Measurements from ENCODE around the gene ARMCX2.
"Not testable (repeated sequence)": the region's sequence is repeated elsewhere in the genome, so short reads cannot be mapped to it uniquely, and the experiment has no call there.

Gene ARMCX2

DNA sequence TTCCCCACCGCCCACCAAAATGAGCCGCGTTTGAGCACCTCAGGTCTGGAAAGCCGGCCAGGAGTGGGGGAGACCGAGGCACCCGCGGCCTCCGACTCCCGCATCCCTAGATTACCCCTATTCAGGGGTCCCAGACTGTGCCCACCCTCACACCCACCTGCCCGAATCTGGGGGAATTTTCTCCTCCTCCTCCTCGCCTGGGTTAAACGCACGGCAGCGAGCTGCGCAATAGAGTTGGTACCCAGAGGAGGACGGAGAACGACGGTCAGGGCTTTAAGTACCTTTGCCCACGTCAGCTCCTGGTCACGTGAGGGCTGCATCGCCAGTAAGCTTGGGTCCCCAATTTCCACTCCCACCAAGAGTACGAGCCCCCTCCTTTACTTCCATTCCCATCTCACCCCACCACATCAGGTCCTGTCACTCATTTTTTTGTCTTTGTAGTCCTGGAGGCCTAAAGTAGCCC lies at the start of gene ARMCX2:
Gene ARMCX2 (minus strand): TSS at position 250 of the 463 bp plus-strand sequence. CDS start 2,262 bp downstream, outside the sequence.
- peak; percentile 84 for DNase-seq (ENCODE audit: low spot score)

DNA sequence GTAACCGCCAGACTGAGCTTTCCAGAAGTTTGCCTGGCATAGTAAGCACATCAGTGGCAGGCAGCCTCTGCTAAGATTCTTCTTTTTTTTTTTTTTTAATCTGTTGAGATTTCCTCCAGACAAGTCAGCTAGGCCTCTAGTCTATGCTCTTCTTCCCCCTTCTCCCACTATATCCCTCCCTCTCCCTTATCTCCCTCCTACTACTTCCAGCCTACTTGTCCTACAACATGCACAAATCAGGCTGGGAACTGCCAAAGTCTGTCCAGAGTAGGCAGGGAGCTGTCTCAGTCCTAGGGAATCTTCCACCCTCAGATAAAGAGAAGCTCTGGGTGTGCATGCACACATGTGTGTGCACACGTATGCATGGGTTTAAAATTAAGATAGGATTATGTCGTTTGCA lies 49.7 kb upstream of the ARMCX2 start:
- no peak for DNase-seq (ENCODE audit: low spot score)

DNA sequence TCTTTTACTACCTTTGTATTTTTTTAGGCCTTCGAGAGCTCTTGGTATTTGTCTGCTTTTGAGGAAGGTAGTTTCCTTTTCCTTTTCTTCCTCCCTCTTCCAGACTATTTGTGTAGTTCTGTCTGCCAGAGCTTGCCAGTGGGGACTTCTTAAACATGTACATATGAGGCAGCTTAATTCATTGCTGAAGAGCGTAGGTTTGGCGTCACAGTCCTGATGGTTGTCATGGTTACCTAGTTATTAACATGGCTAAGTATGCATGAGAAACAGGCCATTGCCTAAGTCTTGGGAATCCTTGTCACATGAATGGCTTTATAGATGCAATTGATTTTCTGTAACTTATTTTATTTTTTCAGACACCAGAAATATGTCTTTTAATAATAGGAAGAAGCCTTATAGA lies 48.5 kb upstream of the ARMCX2 start:
- no peak for DNase-seq (ENCODE audit: low spot score)

DNA sequence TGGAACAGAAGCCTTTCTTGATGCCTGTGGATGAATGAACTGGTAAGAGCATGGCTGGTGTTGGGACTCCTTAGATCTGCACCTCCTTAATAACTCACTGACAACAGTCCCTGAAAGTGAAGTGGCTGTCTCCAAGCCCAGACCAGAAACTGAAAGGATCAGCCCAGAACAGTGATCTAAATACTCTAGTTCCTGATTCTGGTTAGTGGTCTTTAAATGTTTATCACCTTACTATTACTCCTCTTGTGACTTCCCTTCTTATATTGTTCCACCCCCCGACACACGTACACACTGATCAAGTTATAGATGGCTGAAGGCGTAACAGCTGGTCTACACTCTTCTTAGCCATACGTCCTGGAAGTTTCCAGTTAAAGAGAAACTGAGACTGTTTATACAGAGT lies 33.8 kb upstream of the ARMCX2 start:
- no peak for DNase-seq (ENCODE audit: low spot score)

DNA sequence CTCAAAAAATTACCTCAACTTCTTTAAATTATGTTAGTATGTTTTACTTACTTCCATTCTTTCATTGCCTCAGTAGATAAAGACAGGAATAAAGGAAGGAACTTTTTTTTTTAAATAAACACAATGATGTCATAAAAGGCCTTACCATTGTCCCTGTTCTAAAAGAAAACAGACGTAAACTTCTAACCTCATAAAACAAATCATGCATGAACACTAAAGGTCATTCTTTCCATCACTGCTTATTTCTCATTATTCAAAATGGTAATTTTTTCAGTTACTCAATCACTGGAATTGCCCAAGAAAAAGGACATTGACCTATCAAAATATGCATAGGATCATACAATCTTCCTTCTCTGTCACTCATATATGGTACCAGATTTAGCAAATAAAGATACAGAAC lies 32.2 kb upstream of the ARMCX2 start:
- DNase-seq (ENCODE audit: low spot score) = no peak

DNA sequence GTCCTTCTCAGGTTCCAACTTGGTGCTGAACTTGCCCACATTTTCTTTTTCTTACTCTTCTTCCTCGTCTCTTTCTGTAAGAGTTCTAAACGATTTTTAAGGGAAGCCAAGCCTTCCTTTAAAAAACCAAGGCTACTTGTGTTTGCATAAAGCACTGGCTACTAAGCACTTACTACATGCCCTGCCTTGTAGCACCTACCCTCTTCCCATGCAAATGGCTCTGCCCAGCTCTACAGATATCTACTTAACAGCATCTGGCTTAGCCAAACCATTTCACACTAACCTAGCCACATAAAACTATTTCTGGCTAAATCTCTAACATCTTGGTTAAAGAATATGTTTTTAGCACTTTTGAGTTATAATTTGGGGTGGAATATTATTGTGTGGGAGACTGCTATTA lies 26.9 kb upstream of the ARMCX2 start:
- no peak for DNase-seq (ENCODE audit: low spot score)

DNA sequence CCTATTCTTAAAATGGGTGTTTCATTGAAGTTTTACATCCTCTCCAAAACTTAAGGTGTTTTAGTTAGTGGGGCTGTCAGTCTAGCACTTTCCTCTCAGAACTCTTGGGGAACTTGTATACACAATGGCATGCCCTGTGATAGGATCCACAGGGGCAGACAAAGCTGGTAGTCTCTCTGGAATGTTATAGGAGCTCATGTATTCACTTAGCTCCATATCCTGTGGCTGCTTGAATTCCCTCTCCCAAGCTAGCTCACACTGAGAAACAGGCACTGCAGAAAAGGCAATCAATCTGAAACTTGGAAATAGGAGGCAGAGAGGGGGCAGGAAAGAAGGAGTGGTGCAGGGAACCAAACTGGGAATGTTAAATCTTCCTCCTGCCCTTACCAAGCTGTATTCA lies 26.3 kb upstream of the ARMCX2 start:
- DNase-seq (ENCODE audit: low spot score) = no peak

DNA sequence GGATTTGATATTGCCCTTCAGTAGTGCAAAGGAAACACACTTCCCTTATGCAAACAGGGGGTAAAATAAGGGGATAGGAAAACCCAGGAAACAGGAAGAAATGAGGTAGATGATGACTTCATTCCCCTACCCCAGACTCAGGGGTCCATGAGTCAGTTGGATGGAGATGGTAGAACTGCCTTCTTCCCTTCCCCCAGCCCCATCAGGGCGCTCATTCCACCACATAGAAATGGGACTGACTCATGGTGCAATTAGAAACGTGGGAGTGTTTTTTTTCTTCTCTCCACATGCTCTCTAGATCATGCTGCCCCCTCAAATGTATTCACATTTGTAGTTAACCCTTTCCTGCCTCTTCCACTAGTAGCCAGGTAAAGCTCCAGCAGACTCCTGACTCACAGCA lies 23.1 kb upstream of the ARMCX2 start:
- DNase-seq (ENCODE audit: low spot score) = peak; percentile 6

DNA sequence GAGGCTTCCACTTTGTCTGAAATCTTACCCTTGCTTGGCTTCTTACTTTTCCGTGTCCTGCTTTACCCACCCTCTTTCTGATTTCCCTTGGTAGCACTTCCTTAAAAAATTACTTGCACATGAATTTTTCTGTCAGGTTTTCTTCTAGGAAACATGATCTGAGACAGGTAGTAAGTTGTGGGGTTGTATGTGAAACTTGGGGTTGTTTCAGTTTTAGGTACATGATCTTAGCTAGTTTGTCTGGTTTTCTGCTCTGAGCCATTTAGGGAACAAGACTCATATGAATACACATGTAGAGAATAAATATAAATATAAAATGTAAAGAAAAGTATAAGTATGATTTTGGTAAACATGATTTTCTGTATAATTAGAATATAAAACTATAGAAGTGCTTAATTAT lies 17.4 kb upstream of the ARMCX2 start:
- DNase-seq (ENCODE audit: low spot score) = no peak

DNA sequence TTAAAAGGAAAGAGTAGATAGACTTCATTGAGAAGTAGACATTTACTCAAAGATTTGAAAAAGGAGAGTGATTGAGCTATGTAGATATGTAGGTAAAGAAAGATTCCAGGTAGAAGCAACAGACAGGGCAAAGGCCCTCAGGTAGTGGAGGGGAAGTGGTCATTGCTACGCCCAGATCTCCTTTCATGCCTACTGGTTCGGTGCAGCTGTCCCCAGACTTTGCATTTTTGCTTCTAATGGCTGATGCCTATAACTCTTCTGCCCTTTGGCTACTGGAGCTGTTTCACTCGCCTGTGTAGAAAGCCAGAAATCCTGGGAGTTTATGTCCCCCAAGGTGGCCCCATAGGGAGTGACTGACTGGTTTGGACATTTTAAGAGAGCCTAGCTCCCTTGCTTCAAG lies 16.9 kb upstream of the ARMCX2 start:
- no peak for DNase-seq (ENCODE audit: low spot score)

DNA sequence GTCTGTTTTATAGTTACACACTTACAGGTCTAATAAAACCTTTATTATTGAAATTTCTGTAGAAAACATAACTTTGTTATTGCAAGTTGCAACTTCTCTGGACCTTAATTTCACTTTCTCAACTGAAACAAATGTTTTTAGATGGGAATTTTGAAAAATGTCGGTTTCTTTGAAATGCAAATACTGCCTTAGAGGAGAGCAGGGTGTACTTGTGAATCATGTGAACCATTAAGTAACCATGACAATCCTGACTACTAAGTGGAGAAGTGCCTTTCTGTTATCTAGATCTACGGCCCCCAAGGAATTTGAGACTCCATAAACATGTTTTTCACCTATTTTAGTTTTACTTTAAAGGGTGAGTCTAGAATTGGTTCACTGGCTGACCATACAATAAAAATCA lies 8.5 kb upstream of the ARMCX2 start:
- no peak for DNase-seq (ENCODE audit: low spot score)

DNA sequence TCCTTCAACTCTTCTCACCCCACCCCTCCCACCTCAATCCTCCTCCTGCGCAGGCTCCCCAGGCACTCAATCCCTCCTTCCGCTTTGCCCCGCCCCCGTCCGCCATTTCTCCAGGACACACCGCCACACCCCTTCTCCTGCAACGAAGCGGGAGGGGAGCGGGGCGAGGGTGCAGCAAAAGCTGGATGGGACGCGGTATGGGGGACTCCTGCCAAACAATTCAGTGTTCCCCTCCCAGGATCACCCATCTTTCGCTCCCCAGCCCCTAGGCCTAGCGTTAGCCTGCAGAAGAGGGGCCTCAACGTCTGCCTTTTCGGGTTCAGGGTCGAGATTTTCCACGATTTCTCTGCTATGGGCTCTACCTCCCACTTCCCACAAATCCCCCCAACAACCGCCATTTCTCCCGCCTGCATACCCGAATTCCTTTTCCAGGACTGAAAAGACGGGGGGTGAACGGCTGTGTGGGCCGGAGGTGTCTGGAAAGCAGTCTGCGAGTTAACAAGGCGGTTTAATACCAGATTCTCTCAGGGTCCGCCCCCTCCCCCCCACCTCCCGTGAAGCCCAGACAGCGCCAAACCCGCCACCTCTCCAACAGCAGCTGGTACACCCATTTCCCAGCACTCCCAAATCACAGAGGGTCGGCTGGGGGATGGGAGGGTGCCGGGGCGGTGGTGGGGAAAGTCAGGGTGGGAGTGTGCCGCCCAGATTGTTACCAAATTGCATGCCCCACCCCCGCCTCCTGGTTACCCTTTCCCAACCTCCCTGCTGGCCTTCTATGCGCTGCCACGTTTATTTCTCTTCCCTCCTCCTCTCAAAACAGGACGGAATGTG lies 774 bp downstream of the ARMCX2 start:
- DNase-seq (ENCODE audit: low spot score) = peak; percentile 88

DNA sequence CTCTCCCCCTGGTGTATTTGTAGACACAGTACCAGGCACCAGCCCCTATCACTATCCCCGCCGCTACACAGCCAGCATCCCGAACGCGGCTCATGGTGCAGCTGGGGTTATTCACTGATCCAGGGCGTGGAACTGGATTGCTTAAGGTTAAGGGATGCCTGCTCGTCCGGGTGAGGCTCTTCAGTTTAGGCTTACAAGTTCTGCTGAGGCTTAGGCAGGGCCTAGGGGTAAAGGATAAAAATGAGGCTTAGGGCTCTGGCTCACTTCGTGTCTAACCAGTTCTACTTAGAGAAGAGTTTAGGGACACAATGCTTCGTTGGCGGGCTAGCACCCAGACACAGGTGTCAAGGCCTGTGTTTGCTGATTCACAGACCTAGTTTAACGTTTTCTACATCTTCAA lies 2.2 kb downstream of the ARMCX2 start:
- no peak for DNase-seq (ENCODE audit: low spot score)

DNA sequence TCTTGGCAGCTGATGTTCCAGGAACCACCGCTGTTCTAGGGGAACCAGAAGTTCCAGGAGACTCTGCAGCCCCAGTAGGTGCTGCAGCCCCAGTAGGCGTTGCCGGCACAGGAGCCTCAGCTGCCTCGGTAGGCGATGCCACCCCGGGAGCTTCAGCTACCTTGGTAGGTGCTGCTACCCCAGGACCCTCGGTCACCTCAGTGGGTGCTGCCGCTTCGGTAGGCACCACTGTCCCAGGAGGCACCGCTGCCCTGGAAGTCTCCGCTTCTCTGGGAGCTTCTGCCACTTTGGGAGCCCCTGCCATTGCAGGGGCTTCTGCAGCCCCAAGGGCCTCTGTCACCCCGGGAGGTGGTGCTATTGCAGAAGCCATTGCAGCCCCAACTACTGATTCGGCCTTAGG lies 2.8 kb downstream of the ARMCX2 start:
- DNase-seq (ENCODE audit: low spot score) = no peak

DNA sequence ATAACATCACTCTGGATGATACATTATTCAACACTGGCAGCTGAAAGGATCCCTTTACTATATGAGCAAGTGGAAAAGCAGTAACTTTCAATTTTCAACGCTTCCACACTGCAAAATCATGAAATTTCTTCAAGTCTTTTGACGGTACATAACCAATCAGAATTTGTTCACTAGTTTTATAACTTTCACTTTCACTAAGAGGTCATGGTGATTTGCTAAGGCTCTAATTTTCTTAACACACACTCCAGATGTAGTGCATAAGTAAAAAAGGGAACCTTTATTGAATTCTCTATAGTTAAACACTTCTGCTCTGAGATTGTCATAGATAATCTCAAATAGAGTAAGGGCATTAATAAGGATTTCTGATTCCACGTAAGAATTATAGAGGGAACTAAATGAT lies 4.1 kb downstream of the ARMCX2 start:
- DNase-seq (ENCODE audit: low spot score) = no peak

DNA sequence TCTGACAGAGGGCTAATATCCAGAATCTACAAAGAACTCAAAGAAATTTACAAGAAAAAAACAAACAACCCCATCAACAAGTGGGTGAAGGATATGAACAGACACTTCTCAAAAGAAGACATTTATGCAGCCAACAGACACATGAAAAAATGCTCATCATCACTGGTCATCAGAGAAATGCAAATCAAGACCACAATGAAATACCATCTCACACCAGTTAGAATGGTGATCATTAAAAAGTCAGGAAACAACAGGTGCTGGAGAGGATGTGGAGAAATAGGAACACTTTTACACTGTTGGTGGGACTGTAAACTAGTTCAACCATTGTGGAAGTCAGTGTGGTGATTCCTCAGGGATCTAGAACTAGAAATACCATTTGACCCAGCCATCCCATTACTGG lies 11.9 kb downstream of the ARMCX2 start:
- DNase-seq (ENCODE audit: low spot score) = not testable (repeated sequence)

DNA sequence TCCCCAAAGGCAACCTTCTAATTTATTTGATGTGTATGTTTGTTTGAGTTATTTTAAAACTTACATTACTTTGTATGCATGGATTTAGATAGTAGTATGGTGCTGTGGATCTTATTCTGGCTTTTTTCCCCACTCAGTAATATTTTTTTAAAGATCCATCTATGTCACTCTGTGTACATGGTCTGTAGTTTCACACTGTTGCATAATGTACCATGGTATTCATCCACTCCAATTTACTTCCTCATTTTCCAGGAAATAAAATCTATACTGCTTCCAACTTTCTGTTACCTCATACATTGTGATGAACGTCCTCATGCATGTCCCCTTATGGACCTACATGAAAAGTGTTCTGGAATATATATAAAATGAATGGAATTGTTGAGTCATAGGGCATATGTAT lies 17.6 kb downstream of the ARMCX2 start:
- DNase-seq (ENCODE audit: low spot score) = no peak

DNA sequence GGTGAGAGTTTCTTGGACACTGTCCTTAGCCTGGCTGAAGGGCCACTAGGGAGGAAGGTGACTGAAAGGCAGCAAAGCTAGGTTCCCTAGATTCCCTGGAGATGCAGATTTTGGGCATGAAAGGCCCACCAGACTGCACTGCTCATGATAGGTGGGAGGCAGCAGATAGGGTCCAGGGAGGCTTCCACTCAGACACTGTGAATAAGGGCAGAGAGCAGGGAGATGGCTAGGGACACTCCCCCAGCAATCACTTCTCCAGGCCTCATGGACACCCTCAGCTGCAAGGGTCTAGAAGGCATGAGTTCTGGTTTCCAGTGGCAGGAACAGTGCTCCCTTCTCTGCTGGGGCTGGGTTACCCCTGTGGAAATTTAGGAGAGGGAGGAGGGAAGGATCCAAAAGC lies 20.1 kb downstream of the ARMCX2 start:
- DNase-seq (ENCODE audit: low spot score) = no peak

DNA sequence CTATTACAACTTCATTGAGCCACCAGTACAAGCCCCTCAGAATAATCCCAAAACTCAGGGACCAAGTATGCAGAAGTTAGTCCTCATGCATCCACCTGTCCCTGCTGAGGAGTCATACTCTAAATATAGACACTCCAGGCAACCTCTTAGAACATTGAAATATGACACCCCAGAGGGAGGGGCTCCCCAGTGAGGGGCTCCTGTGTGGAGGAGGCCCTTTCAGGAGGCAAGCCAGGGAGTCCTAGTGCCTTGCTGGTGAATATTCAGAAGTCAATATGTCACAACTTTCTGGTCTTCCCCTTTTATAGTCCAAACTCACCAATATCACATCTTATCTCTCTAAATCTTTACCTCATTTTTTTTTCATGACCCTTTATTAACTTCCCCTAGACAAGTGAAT lies 40.3 kb downstream of the ARMCX2 start:
- no peak for DNase-seq (ENCODE audit: low spot score)

DNA sequence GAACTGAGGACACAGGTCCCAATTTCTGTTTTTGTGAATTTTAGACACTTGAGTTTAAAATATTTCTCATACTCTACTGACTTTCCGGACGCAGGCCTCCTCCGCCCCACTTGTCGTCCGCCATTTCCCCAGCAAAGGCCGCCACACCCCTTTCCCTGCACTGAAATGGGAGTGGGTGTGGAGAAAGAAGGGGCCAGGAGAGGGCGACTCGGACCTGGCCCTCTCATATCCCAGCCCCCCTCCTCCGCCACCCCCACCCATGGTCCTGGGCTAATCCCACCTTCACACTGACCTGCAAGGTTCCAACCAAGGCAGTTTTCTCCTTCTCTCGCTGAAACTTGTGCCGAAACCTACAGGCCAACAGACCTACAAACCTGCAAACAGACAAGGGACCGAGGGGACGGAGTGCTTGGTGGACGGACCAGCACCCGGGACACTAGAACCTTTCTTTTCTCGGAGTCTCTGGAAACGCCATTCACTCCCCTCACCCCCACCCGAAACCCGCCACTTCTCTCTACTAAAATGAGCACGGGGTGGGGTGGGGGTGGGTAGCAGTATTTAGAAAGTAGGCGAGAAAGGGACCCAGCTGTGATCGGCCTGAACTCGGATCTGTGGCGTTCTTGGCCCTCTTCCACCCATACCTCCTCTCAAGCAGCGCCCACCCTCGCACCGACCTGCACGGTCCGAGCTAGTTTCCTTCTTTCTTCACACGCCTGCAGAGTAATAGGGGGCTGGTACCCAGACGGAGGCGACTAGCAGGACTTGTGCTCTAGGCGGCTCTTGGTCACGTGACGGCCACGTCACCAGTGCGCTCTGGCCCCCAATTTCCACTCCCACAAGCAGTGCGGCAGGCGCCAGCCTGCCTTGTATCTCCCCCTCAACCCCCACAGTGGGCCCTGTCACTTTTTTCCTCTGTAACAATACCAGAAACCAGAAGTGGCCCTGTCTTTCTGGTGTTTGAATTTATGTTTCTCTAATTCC lies 42.1 kb downstream of the ARMCX2 start, which contains the start of gene ARMCX6:
Gene ARMCX6 (minus strand): TSS at position 790 of the 981 bp plus-strand sequence. CDS start 1,380 bp downstream, outside the sequence.
- DNase-seq (ENCODE audit: low spot score) = peak; percentile 81

DNA sequence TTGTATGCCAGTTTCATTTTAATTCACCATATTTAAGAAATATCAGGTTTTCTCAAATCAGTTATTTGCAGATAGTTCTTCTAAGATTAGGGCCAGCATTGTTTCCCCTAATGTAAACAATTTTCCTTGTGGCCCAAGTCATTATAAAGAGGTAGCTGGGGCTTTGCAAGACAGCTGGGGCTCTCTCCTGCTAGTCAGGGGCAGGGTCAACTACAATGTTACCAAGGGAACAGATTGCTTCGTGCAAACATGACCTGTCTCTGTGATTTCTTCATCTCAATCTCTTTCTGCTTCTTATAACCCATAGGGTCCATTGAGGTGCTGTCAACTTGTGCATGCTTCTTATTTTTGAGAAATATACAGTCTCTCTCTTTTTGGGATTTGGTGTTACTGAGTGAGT lies 53.9 kb downstream of the ARMCX2 start:
- DNase-seq (ENCODE audit: low spot score) = no peak

Measured in GM03348 (cell line).